ENCODE results near the gene NECTIN1. TPM values are rescaled to one million over a fixed set of nuclear protein-coding genes. Genes with fewer than 3 reads are reported as not detected.

NECTIN1 gene
- total RNA-seq, 2 experiments from 2014 or later, result 2.5 to 3.4 TPM

GRCh38 chr11:119637481-119637880, 91.5 kb downstream of the NECTIN1 start:
- H3K4me1 ChIP-seq (ENCODE audit: insufficient read depth, low read length), result no peaks in the 10 kb centered on the region
- DNase-seq, result no peak
- H3K27ac ChIP-seq (ENCODE audit: low read depth in 1 of 2, low read length in 2 of 2), result no peak overlapping the region
- ChIA-PET POLR2A (no interaction called here), CTCF (no interaction called here)
- no peak for ATAC-seq (ENCODE audit: poor library complexity)
- Mint-ChIP-seq H3K36me3 (ENCODE audit: low read depth) (no peaks in the 10 kb centered on the region), H3K27me3 (no peaks in the 10 kb centered on the region), H3K9me3 (no peaks in the 10 kb centered on the region), H3K4me3 (no peak overlapping the region), H3K27ac (no peak overlapping the region), H3K4me1 (ENCODE audit: low read depth) (no peaks in the 10 kb centered on the region)
- no peak for TF ChIP-seq CTCF (IDR thresholded peaks at IDR 0.05)
- H3K9me3 ChIP-seq (ENCODE audit: control insufficient read depth in 1 of 2, insufficient read depth in 1 of 2, low read length in 2 of 2), result no peaks in the 10 kb centered on the region
- H3K27me3 ChIP-seq (ENCODE audit: control insufficient read depth in 1 of 2, insufficient read depth in 2 of 2, low read length in 2 of 2), result no peaks in the 10 kb centered on the region
- intact Hi-C loops (cut with DNase I, micrococcal nuclease), result no loop called here
- H3K36me3 ChIP-seq (ENCODE audit: insufficient read depth, low read length), result no peaks in the 10 kb centered on the region
- H3K4me3 ChIP-seq (ENCODE audit: low read length), result no peak overlapping the region

GRCh38 chr11:119635776-119636175, 93.2 kb downstream of the NECTIN1 start:
- ChIA-PET POLR2A (no interaction called here), CTCF (no interaction called here)
- intact Hi-C loops (cut with DNase I, micrococcal nuclease), result no loop called here
- Histone ChIP-seq H3K36me3 (ENCODE audit: insufficient read depth, low read length) (no peaks in the 10 kb centered on the region), H3K27me3 (ENCODE audit: control insufficient read depth in 1 of 2, insufficient read depth in 2 of 2, low read length in 2 of 2) (no peaks in the 10 kb centered on the region), H3K4me1 (ENCODE audit: insufficient read depth, low read length) (no peaks in the 10 kb centered on the region), H3K9me3 (ENCODE audit: control insufficient read depth in 1 of 2, insufficient read depth in 1 of 2, low read length in 2 of 2) (no peaks in the 10 kb centered on the region), H3K27ac (ENCODE audit: low read depth in 1 of 2, low read length in 2 of 2) (no peak overlapping the region), H3K4me3 (ENCODE audit: low read length) (no peak overlapping the region)
- H3K4me3 Mint-ChIP-seq, result no peak overlapping the region
- no peaks in the 10 kb centered on the region for H3K4me1 Mint-ChIP-seq (ENCODE audit: low read depth)
- no peak overlapping the region for H3K27ac Mint-ChIP-seq
- ATAC-seq (ENCODE audit: poor library complexity) (no peak), DNase-seq (no peak)
- no peaks in the 10 kb centered on the region for H3K27me3 Mint-ChIP-seq
- TF ChIP-seq CTCF (IDR thresholded peaks at IDR 0.05), result no peak
- no peaks in the 10 kb centered on the region for H3K36me3 Mint-ChIP-seq (ENCODE audit: low read depth)
- H3K9me3 Mint-ChIP-seq, result no peaks in the 10 kb centered on the region

GRCh38 chr11:119635041-119635740, 93.8 kb downstream of the NECTIN1 start:
- no peak overlapping the region for H3K27ac Mint-ChIP-seq

More at GRCh38 chr11:119635041-119635740, 93.8 kb downstream of the NECTIN1 start:
- H3K27me3 Mint-ChIP-seq, result no peaks in the 10 kb centered on the region
- ATAC-seq (ENCODE audit: poor library complexity), result no peak
- ChIA-PET CTCF (no interaction called here), POLR2A (no interaction called here)
- H3K4me1 Mint-ChIP-seq (ENCODE audit: low read depth), result no peaks in the 10 kb centered on the region
- no peaks in the 10 kb centered on the region for H3K9me3 Mint-ChIP-seq
- Histone ChIP-seq H3K36me3 (ENCODE audit: insufficient read depth, low read length) (no peaks in the 10 kb centered on the region), H3K4me1 (ENCODE audit: insufficient read depth, low read length) (no peaks in the 10 kb centered on the region), H3K9me3 (ENCODE audit: control insufficient read depth in 1 of 2, insufficient read depth in 1 of 2, low read length in 2 of 2) (no peaks in the 10 kb centered on the region), H3K27me3 (ENCODE audit: control insufficient read depth in 1 of 2, insufficient read depth in 2 of 2, low read length in 2 of 2) (no peaks in the 10 kb centered on the region), H3K27ac (ENCODE audit: low read depth in 1 of 2, low read length in 2 of 2) (no peak overlapping the region), H3K4me3 (ENCODE audit: low read length) (no peak overlapping the region)
- DNase-seq, result no peak
- H3K4me3 Mint-ChIP-seq, result no peak overlapping the region
- intact Hi-C loops (cut with DNase I, micrococcal nuclease), result no loop called here
- no peak for TF ChIP-seq CTCF (IDR thresholded peaks at IDR 0.05)
- H3K36me3 Mint-ChIP-seq (ENCODE audit: low read depth), result no peaks in the 10 kb centered on the region

All from CD4-positive, alpha-beta T cell (primary cell).